ENCODE results near the gene SHANK3.

SHANK3 gene

DNA sequence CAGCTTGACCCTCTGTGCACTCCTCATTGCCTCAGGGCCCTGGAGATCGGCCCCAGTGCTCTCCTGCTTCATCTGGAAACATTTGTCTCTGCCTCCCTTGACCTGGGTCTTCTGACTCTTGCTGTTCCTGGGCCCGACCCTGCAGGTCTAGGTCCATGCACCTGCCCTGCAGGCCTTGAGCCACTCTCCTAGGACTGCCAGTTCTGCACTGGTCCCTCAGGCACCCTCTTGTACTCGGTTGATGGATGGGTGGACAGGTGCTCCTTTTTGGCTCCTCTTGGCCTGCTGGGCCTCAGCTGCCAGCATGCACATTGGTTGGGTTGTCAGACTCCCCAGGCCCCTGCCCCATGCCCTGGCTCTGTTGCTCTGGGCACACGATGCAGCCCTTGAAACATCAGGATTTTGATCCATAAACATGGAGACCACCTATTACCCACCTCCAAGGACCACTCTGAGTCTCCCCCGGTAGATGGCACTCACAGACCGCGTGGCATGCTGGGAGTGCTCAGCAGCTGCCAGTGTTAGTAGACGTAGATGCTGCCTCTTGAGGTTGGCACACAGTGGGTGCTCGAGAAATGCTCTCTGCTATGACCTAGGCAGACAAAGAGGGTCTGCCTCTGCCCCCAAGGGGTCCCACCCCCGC lies 45.2 kb downstream of the SHANK3 start (continued):
- no peak for TF ChIP-seq ZNF140 (tag by site-specific recombination; IDR thresholded peaks at IDR 0.05)

DNA sequence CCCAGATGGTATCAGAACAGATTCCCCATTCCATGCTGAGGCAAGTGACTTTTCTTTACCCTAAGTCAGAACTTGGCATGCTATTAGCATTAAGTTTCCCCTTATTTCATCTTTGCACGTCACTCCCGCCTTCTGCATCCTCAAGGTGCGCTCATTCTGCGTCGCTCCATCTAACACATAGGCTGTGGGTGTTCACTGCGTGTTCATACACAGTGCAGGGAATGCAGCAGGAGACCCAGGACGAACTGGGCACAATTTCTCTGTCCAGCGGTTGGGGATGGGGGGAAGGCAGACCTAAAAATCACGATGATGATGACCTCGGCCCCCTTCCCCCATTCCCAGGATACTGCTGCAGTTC lies 45.7 kb downstream of the SHANK3 start:
- peaks cover 0 to 38% of the 10 kb centered on the region in 2 experiments; a peak in 1 of 3 replicates for H3K36me3 ChIP-seq (ENCODE audit: control insufficient read depth in 2 of 2, insufficient read depth in 1 of 2, low read length in 2 of 2)
- H3K4me3 ChIP-seq (ENCODE audit: low read depth, low read length): no peak overlapping the region
- H3K9me3 ChIP-seq (ENCODE audit: control insufficient read depth, insufficient read depth, low read depth, low read length): no peaks in the 10 kb centered on the region
- no peak overlapping the region for H3K27ac ChIP-seq (ENCODE audit: extremely low read depth, low read depth, low read length)
- CTCF ChIA-PET: interaction anchor here (1.7 kb wide), 1 partner anchor 14 kb away, joined by 6 read pairs; no protein-coding TSS in a partner anchor
- no peaks in the 10 kb centered on the region for H3K4me1 ChIP-seq (ENCODE audit: control insufficient read depth, insufficient read depth, low read length)
- POLR2A ChIA-PET: no interaction called here
- TF ChIP-seq ZNF391 (tag by site-specific recombination; IDR thresholded peaks at IDR 0.05; ENCODE audit: borderline replicate concordance, low read depth): no peak
- no peak for TF ChIP-seq RBAK (tag by site-specific recombination; IDR thresholded peaks at IDR 0.05)
- TF ChIP-seq ZBTB20 (tag by site-specific recombination; IDR thresholded peaks at IDR 0.05): no peak
- TF ChIP-seq, protein P1, sequence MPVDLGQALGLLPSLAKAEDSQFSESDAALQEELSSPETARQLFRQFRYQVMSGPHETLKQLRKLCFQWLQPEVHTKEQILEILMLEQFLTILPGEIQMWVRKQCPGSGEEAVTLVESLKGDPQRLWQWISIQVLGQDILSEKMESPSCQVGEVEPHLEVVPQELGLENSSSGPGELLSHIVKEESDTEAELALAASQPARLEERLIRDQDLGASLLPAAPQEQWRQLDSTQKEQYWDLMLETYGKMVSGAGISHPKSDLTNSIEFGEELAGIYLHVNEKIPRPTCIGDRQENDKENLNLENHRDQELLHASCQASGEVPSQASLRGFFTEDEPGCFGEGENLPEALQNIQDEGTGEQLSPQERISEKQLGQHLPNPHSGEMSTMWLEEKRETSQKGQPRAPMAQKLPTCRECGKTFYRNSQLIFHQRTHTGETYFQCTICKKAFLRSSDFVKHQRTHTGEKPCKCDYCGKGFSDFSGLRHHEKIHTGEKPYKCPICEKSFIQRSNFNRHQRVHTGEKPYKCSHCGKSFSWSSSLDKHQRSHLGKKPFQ (tag by site-specific recombination; IDR thresholded peaks at IDR 0.05): no peak
- TF ChIP-seq ZIC2 (tag by site-specific recombination; IDR thresholded peaks at IDR 0.05): no peak
- TF ChIP-seq, protein P2, sequence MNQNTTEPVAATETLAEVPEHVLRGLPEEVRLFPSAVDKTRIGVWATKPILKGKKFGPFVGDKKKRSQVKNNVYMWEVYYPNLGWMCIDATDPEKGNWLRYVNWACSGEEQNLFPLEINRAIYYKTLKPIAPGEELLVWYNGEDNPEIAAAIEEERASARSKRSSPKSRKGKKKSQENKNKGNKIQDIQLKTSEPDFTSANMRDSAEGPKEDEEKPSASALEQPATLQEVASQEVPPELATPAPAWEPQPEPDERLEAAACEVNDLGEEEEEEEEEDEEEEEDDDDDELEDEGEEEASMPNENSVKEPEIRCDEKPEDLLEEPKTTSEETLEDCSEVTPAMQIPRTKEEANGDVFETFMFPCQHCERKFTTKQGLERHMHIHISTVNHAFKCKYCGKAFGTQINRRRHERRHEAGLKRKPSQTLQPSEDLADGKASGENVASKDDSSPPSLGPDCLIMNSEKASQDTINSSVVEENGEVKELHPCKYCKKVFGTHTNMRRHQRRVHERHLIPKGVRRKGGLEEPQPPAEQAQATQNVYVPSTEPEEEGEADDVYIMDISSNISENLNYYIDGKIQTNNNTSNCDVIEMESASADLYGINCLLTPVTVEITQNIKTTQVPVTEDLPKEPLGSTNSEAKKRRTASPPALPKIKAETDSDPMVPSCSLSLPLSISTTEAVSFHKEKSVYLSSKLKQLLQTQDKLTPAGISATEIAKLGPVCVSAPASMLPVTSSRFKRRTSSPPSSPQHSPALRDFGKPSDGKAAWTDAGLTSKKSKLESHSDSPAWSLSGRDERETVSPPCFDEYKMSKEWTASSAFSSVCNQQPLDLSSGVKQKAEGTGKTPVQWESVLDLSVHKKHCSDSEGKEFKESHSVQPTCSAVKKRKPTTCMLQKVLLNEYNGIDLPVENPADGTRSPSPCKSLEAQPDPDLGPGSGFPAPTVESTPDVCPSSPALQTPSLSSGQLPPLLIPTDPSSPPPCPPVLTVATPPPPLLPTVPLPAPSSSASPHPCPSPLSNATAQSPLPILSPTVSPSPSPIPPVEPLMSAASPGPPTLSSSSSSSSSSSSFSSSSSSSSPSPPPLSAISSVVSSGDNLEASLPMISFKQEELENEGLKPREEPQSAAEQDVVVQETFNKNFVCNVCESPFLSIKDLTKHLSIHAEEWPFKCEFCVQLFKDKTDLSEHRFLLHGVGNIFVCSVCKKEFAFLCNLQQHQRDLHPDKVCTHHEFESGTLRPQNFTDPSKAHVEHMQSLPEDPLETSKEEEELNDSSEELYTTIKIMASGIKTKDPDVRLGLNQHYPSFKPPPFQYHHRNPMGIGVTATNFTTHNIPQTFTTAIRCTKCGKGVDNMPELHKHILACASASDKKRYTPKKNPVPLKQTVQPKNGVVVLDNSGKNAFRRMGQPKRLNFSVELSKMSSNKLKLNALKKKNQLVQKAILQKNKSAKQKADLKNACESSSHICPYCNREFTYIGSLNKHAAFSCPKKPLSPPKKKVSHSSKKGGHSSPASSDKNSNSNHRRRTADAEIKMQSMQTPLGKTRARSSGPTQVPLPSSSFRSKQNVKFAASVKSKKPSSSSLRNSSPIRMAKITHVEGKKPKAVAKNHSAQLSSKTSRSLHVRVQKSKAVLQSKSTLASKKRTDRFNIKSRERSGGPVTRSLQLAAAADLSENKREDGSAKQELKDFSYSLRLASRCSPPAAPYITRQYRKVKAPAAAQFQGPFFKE (tag by site-specific recombination; IDR thresholded peaks at IDR 0.05; ENCODE audit: borderline replicate concordance): no peak
- no peak for TF ChIP-seq ZNF433 (tag by site-specific recombination; IDR thresholded peaks at IDR 0.05; ENCODE audit: low read depth)
- no peak for TF ChIP-seq ZNF266 (tag by site-specific recombination; IDR thresholded peaks at IDR 0.05; ENCODE audit: low read depth)
- no peak for TF ChIP-seq ZEB2 (tag by site-specific recombination; IDR thresholded peaks at IDR 0.05)
- TF ChIP-seq ZNF112 (tag by site-specific recombination; IDR thresholded peaks at IDR 0.05): no peak
- no peak for TF ChIP-seq ZNF776 (tag by site-specific recombination; IDR thresholded peaks at IDR 0.05; ENCODE audit: borderline replicate concordance)
- TF ChIP-seq ZNF184 (tag by site-specific recombination; IDR thresholded peaks at IDR 0.05): no peak

DNA sequence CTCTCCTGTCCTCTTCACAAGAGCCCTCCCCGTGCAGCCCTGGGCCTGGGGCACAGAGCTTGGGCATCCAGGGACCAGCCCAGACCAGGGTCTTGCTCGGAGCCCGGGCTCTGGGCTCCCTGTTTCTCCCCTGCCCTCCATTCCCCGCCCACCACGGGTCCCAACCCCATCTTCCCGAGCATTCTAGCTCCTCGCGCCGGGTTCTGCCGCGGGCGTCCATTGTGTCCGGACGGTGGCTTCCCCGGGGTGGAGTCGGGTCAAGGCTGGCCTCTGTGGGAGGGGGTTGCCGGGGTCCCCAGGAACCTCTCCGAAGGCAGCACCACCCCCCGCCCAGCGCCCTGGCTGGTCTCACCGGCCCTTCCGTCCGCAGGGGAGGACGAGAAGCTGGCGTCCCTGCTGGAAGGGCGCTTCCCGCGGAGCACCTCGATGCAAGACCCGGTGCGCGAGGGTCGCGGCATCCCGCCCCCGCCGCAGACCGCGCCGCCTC lies 47.2 kb downstream of the SHANK3 start:
- POLR2A ChIA-PET: no interaction called here
- Histone ChIP-seq H3K4me1 (ENCODE audit: control insufficient read depth, insufficient read depth, low read length) (no peaks in the 10 kb centered on the region), H3K27ac (ENCODE audit: extremely low read depth, low read depth, low read length) (no peak overlapping the region), H3K4me3 (ENCODE audit: low read depth, low read length) (no peak overlapping the region), H3K9me3 (ENCODE audit: control insufficient read depth, insufficient read depth, low read depth, low read length) (no peaks in the 10 kb centered on the region), H3K36me3 (ENCODE audit: control insufficient read depth in 2 of 2, insufficient read depth in 1 of 2, low read length in 2 of 2) (peaks cover 0 to 48% of the 10 kb centered on the region in 2 experiments; a peak in 1 of 3 replicates)
- CTCF ChIA-PET: interaction anchor here (0.9 kb wide), 1 partner anchor 55 kb away, joined by 4 read pairs; no protein-coding TSS in a partner anchor
- TF ChIP-seq ZNF521 (tag by site-specific recombination; IDR thresholded peaks at IDR 0.05) (no peak), SETDB1 (IDR thresholded peaks at IDR 0.05; ENCODE audit: insufficient read length, low read length) (no peak), ZNF391 (tag by site-specific recombination; IDR thresholded peaks at IDR 0.05; ENCODE audit: borderline replicate concordance, low read depth) (no peak), ZNF830 (tag by site-specific recombination; IDR thresholded peaks at IDR 0.05; ENCODE audit: low read depth) (no peak), ZNF610 (tag by site-specific recombination; IDR thresholded peaks at IDR 0.05; ENCODE audit: borderline replicate concordance) (no peak), EGR2 (tag by site-specific recombination; IDR thresholded peaks at IDR 0.05; ENCODE audit: low read depth) (no peak), ZNF10 (tag by site-specific recombination; IDR thresholded peaks at IDR 0.05) (no peak)
- TF ChIP-seq, protein P3, sequence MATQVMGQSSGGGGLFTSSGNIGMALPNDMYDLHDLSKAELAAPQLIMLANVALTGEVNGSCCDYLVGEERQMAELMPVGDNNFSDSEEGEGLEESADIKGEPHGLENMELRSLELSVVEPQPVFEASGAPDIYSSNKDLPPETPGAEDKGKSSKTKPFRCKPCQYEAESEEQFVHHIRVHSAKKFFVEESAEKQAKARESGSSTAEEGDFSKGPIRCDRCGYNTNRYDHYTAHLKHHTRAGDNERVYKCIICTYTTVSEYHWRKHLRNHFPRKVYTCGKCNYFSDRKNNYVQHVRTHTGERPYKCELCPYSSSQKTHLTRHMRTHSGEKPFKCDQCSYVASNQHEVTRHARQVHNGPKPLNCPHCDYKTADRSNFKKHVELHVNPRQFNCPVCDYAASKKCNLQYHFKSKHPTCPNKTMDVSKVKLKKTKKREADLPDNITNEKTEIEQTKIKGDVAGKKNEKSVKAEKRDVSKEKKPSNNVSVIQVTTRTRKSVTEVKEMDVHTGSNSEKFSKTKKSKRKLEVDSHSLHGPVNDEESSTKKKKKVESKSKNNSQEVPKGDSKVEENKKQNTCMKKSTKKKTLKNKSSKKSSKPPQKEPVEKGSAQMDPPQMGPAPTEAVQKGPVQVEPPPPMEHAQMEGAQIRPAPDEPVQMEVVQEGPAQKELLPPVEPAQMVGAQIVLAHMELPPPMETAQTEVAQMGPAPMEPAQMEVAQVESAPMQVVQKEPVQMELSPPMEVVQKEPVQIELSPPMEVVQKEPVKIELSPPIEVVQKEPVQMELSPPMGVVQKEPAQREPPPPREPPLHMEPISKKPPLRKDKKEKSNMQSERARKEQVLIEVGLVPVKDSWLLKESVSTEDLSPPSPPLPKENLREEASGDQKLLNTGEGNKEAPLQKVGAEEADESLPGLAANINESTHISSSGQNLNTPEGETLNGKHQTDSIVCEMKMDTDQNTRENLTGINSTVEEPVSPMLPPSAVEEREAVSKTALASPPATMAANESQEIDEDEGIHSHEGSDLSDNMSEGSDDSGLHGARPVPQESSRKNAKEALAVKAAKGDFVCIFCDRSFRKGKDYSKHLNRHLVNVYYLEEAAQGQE (tag by site-specific recombination; IDR thresholded peaks at IDR 0.05): no peak
- TF ChIP-seq, protein P4, sequence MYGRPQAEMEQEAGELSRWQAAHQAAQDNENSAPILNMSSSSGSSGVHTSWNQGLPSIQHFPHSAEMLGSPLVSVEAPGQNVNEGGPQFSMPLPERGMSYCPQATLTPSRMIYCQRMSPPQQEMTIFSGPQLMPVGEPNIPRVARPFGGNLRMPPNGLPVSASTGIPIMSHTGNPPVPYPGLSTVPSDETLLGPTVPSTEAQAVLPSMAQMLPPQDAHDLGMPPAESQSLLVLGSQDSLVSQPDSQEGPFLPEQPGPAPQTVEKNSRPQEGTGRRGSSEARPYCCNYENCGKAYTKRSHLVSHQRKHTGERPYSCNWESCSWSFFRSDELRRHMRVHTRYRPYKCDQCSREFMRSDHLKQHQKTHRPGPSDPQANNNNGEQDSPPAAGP (tag by site-specific recombination; IDR thresholded peaks at IDR 0.05): no peak
